Activated CD4-positive, alpha-beta T cell treated with anti-CD3 and anti-CD28 coated beads, Interleukin-2, Interleukin-6, amounts not matched to agents 100 ng/mL and 50 ng/mL, durations not matched to agents 16 hours and 8 hours (primary cell): ENCODE results near the gene CAMK2N1.
A peak's percentile ranks its signal among the peaks of the same experiment; 100 is the strongest.

Source experiments
- DNase-seq: peaks from one replicate; pipeline ENCODE4 v3.0.0-alpha.2; 2020

Gene CAMK2N1

GRCh38 chr1:20477348-20478056 is 8.5 kb downstream of the CAMK2N1 start:
- DNase-seq = no peak

GRCh38 chr1:20476265-20477038 is 9.6 kb downstream of the CAMK2N1 start:
- no peak for DNase-seq

GRCh38 chr1:20474996-20475395 is 11.0 kb downstream of the CAMK2N1 start:
- DNase-seq = no peak

GRCh38 chr1:20474333-20474975 is 11.6 kb downstream of the CAMK2N1 start:
- DNase-seq = no peak

- no peak for DNase-seq
Measured at GRCh38 chr1:20473894-20474293, 12.1 kb downstream of the CAMK2N1 start.

GRCh38 chr1:20472860-20473711 is 12.9 kb downstream of the CAMK2N1 start:
- DNase-seq = peak; percentile 23

- no peak for DNase-seq
Measured at GRCh38 chr1:20472121-20472520, 13.9 kb downstream of the CAMK2N1 start.

- DNase-seq = no peak
Measured at GRCh38 chr1:20470194-20470593, 15.8 kb downstream of the CAMK2N1 start.

GRCh38 chr1:20469406-20470076 is 16.5 kb downstream of the CAMK2N1 start:
- DNase-seq = no peak

- no peak for DNase-seq
Measured at GRCh38 chr1:20466273-20466672, 19.7 kb downstream of the CAMK2N1 start.

- no peak for DNase-seq
Measured at GRCh38 chr1:20465187-20465586, 20.8 kb downstream of the CAMK2N1 start.

- DNase-seq = no peak
Measured at GRCh38 chr1:20463502-20463901, 22.5 kb downstream of the CAMK2N1 start.

- no peak for DNase-seq
Measured at GRCh38 chr1:20462397-20462796, 23.6 kb downstream of the CAMK2N1 start.

GRCh38 chr1:20458717-20459116 is 27.3 kb downstream of the CAMK2N1 start:
- DNase-seq = no peak

GRCh38 chr1:20454004-20454403 is 32.0 kb downstream of the CAMK2N1 start:
- no peak for DNase-seq

GRCh38 chr1:20449735-20450311 is 36.2 kb downstream of the CAMK2N1 start:
- DNase-seq = no peak

- DNase-seq = no peak
Measured at GRCh38 chr1:20448671-20449071, 37.3 kb downstream of the CAMK2N1 start.

GRCh38 chr1:20447794-20448193 is 38.2 kb downstream of the CAMK2N1 start:
- DNase-seq = no peak

GRCh38 chr1:20446796-20447195 is 39.2 kb downstream of the CAMK2N1 start:
- no peak for DNase-seq

- DNase-seq = no peak
Measured at GRCh38 chr1:20445956-20446355, 40.1 kb downstream of the CAMK2N1 start.

- no peak for DNase-seq
Measured at GRCh38 chr1:20443703-20444586, 42.1 kb downstream of the CAMK2N1 start.
